Measurements from ENCODE around the gene CLIC4. TPM values are rescaled to one million over a fixed set of nuclear protein-coding genes. Genes with fewer than 3 reads are reported as not detected.

CLIC4 gene
- total RNA-seq, 2 donors from 2014 or later, result 740 to 777 TPM

- no peak for DNase-seq (ENCODE audit: low spot score)
- Histone ChIP-seq H3K27ac (no peak overlapping the region), H3K4me1 (ENCODE audit: control insufficient read depth in 1 of 2, low read depth in 2 of 2) (no peaks in the 10 kb centered on the region), H3K27me3 (replicated peaks; ENCODE audit: insufficient read depth) (no peaks in the 10 kb centered on the region), H3K36me3 (no peaks in the 10 kb centered on the region), H3K9me3 (no peaks in the 10 kb centered on the region), H3K4me3 (no peak overlapping the region)
- TF ChIP-seq CTCF (IDR thresholded peaks at IDR 0.05), result no peak
- ATAC-seq (ENCODE audit: insufficient number of reproducible peaks, low FRiP score, low read depth), result no peak
These were observed 122.0 kb downstream of the CLIC4 start for GRCh38 chr1:24867084-24867870.

GRCh38 chr1:24868016-24868875 lies 123.0 kb downstream of the CLIC4 start:
- Histone ChIP-seq H3K36me3 (no peaks in the 10 kb centered on the region), H3K27me3 (replicated peaks; ENCODE audit: insufficient read depth) (no peaks in the 10 kb centered on the region), H3K4me1 (ENCODE audit: control insufficient read depth in 1 of 2, low read depth in 2 of 2) (no peaks in the 10 kb centered on the region), H3K9me3 (no peaks in the 10 kb centered on the region), H3K27ac (no peak overlapping the region), H3K4me3 (no peak overlapping the region)
- ATAC-seq (ENCODE audit: insufficient number of reproducible peaks, low FRiP score, low read depth), result no peak
- TF ChIP-seq CTCF (IDR thresholded peaks at IDR 0.05), result no peak
- no peak for DNase-seq (ENCODE audit: low spot score)

- Histone ChIP-seq H3K4me1 (ENCODE audit: control insufficient read depth in 1 of 2, low read depth in 2 of 2) (no peaks in the 10 kb centered on the region), H3K36me3 (no peaks in the 10 kb centered on the region), H3K27me3 (replicated peaks; ENCODE audit: insufficient read depth) (no peaks in the 10 kb centered on the region), H3K9me3 (no peaks in the 10 kb centered on the region), H3K27ac (no peak overlapping the region), H3K4me3 (no peak overlapping the region)
- DNase-seq (ENCODE audit: low spot score) (no peak), ATAC-seq (ENCODE audit: insufficient number of reproducible peaks, low FRiP score, low read depth) (no peak)
- TF ChIP-seq CTCF (IDR thresholded peaks at IDR 0.05), result no peak
These were observed 125.4 kb downstream of the CLIC4 start for GRCh38 chr1:24870551-24871195.

GRCh38 chr1:24871306-24871901 lies 126.2 kb downstream of the CLIC4 start:
- Histone ChIP-seq H3K27ac (no peak overlapping the region), H3K9me3 (no peaks in the 10 kb centered on the region), H3K4me1 (ENCODE audit: control insufficient read depth in 1 of 2, low read depth in 2 of 2) (no peaks in the 10 kb centered on the region), H3K27me3 (replicated peaks; ENCODE audit: insufficient read depth) (no peaks in the 10 kb centered on the region), H3K4me3 (no peak overlapping the region), H3K36me3 (no peaks in the 10 kb centered on the region)
- DNase-seq (ENCODE audit: low spot score) (no peak), ATAC-seq (ENCODE audit: insufficient number of reproducible peaks, low FRiP score, low read depth) (no peak)
- TF ChIP-seq CTCF (IDR thresholded peaks at IDR 0.05), result no peak

All from thoracic aorta (tissue), 2 donors.